SK-N-SH treated with all-trans-retinoic acid at 6 μM for 48 hours (cell line): ENCODE measurements around the gene HTR7.

ENCODE experiments used
- ATAC-seq: fragments of 200-7000 bp; cut with Tn5 transposase; 3 replicates; pipeline ENCODE4 v1.9.1; 2020; ENCODE audit warnings: mild to moderate bottlenecking, moderate library complexity
- ARNTL ChIP-seq: fragments of 450-650 bp; formaldehyde crosslinking; IDR thresholded peaks from 2 replicates; pipeline ENCODE4 v1.5.0; 2020; ENCODE audit warnings: low read depth, mild to moderate bottlenecking, moderate library complexity, borderline replicate concordance
- BACH2 ChIP-seq: fragments of 250-450 bp; sonication (Bioruptor Pico); IDR thresholded peaks from 2 replicates; pipeline ENCODE4 v1.9.0; 2021; ENCODE audit warnings: mild to moderate bottlenecking, borderline replicate concordance
- CSDC2 ChIP-seq: fragments of 250-450 bp; sonication (Bioruptor Pico); IDR thresholded peaks from 2 replicates; pipeline ENCODE4 v1.5.0; 2020; ENCODE audit warnings: mild to moderate bottlenecking, moderate library complexity
- ESRRG ChIP-seq: fragments of 250-450 bp; sonication (Bioruptor Pico); IDR thresholded peaks from 2 replicates; pipeline ENCODE4 v1.6.1; 2021; ENCODE audit warnings: mild to moderate bottlenecking
- GLIS3 ChIP-seq: fragments of 250-450 bp; sonication (Bioruptor Pico); IDR thresholded peaks from 2 replicates; pipeline ENCODE4 v1.5.0; 2020; ENCODE audit warnings: mild to moderate bottlenecking, moderate library complexity
- ISL1 ChIP-seq: fragments of 250-450 bp; sonication (Bioruptor Pico); IDR thresholded peaks from 2 replicates; pipeline ENCODE4 v2.1.2; 2022; ENCODE audit warnings: mild to moderate bottlenecking, moderate library complexity
- OSR1 ChIP-seq: fragments of 250-450 bp; sonication (Bioruptor Pico); IDR thresholded peaks from 2 replicates; pipeline ENCODE4 v1.8.0; 2022; ENCODE audit warnings: moderate library complexity, mild to moderate bottlenecking, inconsistent platforms
- PPARA ChIP-seq: fragments of 250-450 bp; sonication (Bioruptor Pico); IDR thresholded peaks from 2 replicates; pipeline ENCODE4 v1.5.0; 2020; ENCODE audit warnings: mild to moderate bottlenecking, borderline replicate concordance
- RARB ChIP-seq: fragments of 250-450 bp; sonication (Bioruptor Pico); IDR thresholded peaks from 2 replicates; pipeline ENCODE4 v1.8.0; 2021; ENCODE audit warnings: mild to moderate bottlenecking, moderate library complexity
- SNAI2 ChIP-seq: fragments of 250-450 bp; sonication (Bioruptor Pico); IDR thresholded peaks from 2 replicates; pipeline ENCODE4 v1.5.0; 2020; ENCODE audit warnings: mild to moderate bottlenecking, moderate library complexity
- TCF4 ChIP-seq: fragments of 250-450 bp; sonication (Bioruptor Pico); IDR thresholded peaks from 2 replicates; pipeline ENCODE4 v1.8.0; 2021; ENCODE audit warnings: mild to moderate bottlenecking, moderate library complexity, borderline replicate concordance
- TOX ChIP-seq: fragments of 250-450 bp; sonication (Bioruptor Pico); IDR thresholded peaks from 2 replicates; pipeline ENCODE4 v1.8.0; 2021; ENCODE audit warnings: mild to moderate bottlenecking, moderate library complexity, borderline replicate concordance
- ZC3H10 ChIP-seq: fragments of 250-450 bp; sonication (Bioruptor Pico); IDR thresholded peaks from 2 replicates; pipeline ENCODE4 v1.5.1; 2021; ENCODE audit warnings: mild to moderate bottlenecking, moderate library complexity
- ZFP3 ChIP-seq: fragments of 250-450 bp; sonication (Bioruptor Pico); IDR thresholded peaks from 2 replicates; pipeline ENCODE4 v1.5.0; 2020; ENCODE audit warnings: mild to moderate bottlenecking, moderate library complexity
- ZFP30 ChIP-seq: fragments of 450-650 bp; formaldehyde crosslinking; IDR thresholded peaks from 2 replicates; pipeline ENCODE4 v1.5.0; 2022; ENCODE audit warnings: mild to moderate bottlenecking, moderate library complexity
- ZNF565 ChIP-seq: fragments of 450-650 bp; formaldehyde crosslinking; conservative IDR thresholded peaks from 2 replicates; pipeline ENCODE4 v1.5.0; 2020; ENCODE audit warnings: low read depth, mild to moderate bottlenecking, moderate library complexity
- ZNF70 ChIP-seq: fragments of 450-650 bp; formaldehyde crosslinking; IDR thresholded peaks from 2 replicates; pipeline ENCODE4 v1.5.0; 2020; ENCODE audit warnings: mild to moderate bottlenecking, moderate library complexity
- ZNF8 ChIP-seq: fragments of 450-650 bp; formaldehyde crosslinking; IDR thresholded peaks from 2 replicates; pipeline ENCODE4 v1.5.0; 2020; ENCODE audit warnings: mild to moderate bottlenecking, moderate library complexity
- TF ChIP-seq, protein P1 (sequence below): fragments of 250-450 bp; sonication (Bioruptor Pico); IDR thresholded peaks from 2 replicates; pipeline ENCODE4 v1.5.0; 2020; ENCODE audit warnings: mild to moderate bottlenecking, moderate library complexity
- TF ChIP-seq, protein P2 (sequence below): fragments of 250-450 bp; sonication (Bioruptor Pico); IDR thresholded peaks from 2 replicates; pipeline ENCODE4 v1.8.0; 2020; ENCODE audit warnings: mild to moderate bottlenecking, moderate library complexity, borderline replicate concordance
- TF ChIP-seq, protein P3 (sequence below): fragments of 250-450 bp; sonication (Bioruptor Pico); IDR thresholded peaks from 2 replicates; pipeline ENCODE4 v1.8.0; 2021; ENCODE audit warnings: low read depth, mild to moderate bottlenecking, moderate library complexity, borderline replicate concordance
- TF ChIP-seq, protein P4 (sequence below): fragments of 250-450 bp; sonication (Bioruptor Pico); IDR thresholded peaks from 2 replicates; pipeline ENCODE4 v1.5.1; 2021; ENCODE audit warnings: mild to moderate bottlenecking, moderate library complexity

HTR7 gene

DNA sequence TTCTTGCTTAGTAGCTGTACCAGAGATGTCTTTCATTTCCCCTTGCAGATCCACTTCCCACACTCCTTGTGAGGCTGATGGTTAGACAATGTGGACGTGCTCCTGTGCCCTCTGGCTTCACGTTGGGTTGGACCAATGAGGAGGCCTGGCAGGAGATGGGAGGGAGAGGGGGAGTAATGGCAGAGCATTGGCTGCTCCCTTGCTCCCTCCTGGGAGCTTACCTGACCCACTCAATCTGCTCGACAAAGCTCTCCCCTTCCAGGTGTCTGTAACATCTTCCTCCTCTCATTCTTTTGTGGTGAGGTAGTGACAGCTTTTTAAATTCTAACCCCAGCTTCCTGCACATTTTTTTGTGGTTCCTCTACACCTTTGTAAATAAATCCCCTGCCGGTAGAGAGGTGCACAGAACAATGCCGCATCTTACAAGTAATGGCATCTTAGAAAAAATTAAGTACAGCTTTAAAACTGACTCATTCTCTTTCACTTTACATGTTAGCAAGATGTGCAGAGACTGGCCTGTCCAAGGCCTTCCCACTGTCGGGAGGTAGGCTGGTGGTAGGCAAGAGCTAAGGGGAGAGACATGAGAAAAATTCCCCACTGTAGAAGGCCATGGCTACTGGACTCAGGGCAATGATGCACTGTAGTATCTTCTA lies 134.3 kb downstream of the HTR7 start:
- TF ChIP-seq ZFP3 (CRISPR knock-in tag) (no peak), BACH2 (no peak), ESRRG (no peak), TOX (CRISPR knock-in tag) (no peak), ISL1 (CRISPR knock-in tag) (no peak), TCF4 (CRISPR knock-in tag) (no peak), ZNF565 (CRISPR knock-in tag) (no peak), ARNTL (no peak), CSDC2 (CRISPR knock-in tag) (no peak), ZFP30 (CRISPR knock-in tag) (no peak), ZNF8 (CRISPR knock-in tag) (no peak)
- TF ChIP-seq, protein P1, sequence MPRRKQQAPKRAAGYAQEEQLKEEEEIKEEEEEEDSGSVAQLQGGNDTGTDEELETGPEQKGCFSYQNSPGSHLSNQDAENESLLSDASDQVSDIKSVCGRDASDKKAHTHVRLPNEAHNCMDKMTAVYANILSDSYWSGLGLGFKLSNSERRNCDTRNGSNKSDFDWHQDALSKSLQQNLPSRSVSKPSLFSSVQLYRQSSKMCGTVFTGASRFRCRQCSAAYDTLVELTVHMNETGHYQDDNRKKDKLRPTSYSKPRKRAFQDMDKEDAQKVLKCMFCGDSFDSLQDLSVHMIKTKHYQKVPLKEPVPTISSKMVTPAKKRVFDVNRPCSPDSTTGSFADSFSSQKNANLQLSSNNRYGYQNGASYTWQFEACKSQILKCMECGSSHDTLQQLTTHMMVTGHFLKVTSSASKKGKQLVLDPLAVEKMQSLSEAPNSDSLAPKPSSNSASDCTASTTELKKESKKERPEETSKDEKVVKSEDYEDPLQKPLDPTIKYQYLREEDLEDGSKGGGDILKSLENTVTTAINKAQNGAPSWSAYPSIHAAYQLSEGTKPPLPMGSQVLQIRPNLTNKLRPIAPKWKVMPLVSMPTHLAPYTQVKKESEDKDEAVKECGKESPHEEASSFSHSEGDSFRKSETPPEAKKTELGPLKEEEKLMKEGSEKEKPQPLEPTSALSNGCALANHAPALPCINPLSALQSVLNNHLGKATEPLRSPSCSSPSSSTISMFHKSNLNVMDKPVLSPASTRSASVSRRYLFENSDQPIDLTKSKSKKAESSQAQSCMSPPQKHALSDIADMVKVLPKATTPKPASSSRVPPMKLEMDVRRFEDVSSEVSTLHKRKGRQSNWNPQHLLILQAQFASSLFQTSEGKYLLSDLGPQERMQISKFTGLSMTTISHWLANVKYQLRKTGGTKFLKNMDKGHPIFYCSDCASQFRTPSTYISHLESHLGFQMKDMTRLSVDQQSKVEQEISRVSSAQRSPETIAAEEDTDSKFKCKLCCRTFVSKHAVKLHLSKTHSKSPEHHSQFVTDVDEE (CRISPR knock-in tag), result no peak
- no peak for ATAC-seq

DNA sequence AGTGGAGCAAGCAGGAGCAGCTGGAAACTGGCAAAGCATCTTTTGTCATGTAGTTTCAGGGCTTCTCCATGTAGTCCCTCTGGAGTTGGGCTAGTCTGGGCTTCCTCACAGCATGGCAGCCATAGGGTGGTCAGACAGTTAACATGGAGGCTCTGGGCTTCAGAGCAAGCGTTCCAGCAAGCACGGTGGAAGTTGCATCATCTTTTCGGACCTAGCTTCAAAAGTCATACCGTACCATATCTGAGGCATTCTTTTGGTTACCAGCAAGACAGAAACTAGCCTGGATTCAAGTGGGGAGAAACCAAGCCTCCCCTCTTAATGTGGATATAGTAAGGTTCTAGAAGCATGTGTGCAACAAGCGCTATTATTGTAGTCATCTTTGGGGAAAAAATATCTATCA lies 135.0 kb downstream of the HTR7 start:
- no peak for ATAC-seq
- no peak for TF ChIP-seq ZC3H10 (CRISPR knock-in tag)
- TF ChIP-seq OSR1 (CRISPR knock-in tag), result no peak
- TF ChIP-seq, protein P2, sequence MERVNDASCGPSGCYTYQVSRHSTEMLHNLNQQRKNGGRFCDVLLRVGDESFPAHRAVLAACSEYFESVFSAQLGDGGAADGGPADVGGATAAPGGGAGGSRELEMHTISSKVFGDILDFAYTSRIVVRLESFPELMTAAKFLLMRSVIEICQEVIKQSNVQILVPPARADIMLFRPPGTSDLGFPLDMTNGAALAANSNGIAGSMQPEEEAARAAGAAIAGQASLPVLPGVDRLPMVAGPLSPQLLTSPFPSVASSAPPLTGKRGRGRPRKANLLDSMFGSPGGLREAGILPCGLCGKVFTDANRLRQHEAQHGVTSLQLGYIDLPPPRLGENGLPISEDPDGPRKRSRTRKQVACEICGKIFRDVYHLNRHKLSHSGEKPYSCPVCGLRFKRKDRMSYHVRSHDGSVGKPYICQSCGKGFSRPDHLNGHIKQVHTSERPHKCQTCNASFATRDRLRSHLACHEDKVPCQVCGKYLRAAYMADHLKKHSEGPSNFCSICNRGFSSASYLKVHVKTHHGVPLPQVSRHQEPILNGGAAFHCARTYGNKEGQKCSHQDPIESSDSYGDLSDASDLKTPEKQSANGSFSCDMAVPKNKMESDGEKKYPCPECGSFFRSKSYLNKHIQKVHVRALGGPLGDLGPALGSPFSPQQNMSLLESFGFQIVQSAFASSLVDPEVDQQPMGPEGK, result no peak
- no peak for TF ChIP-seq ESRRG
- no peak for TF ChIP-seq BACH2
- TF ChIP-seq ZNF8 (CRISPR knock-in tag), result no peak
- TF ChIP-seq, protein P3, sequence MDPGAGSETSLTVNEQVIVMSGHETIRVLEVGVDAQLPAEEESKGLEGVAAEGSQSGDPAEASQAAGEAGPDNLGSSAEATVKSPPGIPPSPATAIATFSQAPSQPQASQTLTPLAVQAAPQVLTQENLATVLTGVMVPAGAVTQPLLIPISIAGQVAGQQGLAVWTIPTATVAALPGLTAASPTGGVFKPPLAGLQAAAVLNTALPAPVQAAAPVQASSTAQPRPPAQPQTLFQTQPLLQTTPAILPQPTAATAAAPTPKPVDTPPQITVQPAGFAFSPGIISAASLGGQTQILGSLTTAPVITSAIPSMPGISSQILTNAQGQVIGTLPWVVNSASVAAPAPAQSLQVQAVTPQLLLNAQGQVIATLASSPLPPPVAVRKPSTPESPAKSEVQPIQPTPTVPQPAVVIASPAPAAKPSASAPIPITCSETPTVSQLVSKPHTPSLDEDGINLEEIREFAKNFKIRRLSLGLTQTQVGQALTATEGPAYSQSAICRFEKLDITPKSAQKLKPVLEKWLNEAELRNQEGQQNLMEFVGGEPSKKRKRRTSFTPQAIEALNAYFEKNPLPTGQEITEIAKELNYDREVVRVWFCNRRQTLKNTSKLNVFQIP (CRISPR knock-in tag), result no peak
- no peak for TF ChIP-seq GLIS3 (CRISPR knock-in tag)
- TF ChIP-seq SNAI2 (CRISPR knock-in tag), result no peak
- TF ChIP-seq RARB (CRISPR knock-in tag), result no peak
- no peak for TF ChIP-seq ZFP3 (CRISPR knock-in tag)
- no peak for TF ChIP-seq ISL1 (CRISPR knock-in tag)
- TF ChIP-seq TCF4 (CRISPR knock-in tag), result no peak
- TF ChIP-seq ARNTL, result no peak
- TF ChIP-seq, protein P4, sequence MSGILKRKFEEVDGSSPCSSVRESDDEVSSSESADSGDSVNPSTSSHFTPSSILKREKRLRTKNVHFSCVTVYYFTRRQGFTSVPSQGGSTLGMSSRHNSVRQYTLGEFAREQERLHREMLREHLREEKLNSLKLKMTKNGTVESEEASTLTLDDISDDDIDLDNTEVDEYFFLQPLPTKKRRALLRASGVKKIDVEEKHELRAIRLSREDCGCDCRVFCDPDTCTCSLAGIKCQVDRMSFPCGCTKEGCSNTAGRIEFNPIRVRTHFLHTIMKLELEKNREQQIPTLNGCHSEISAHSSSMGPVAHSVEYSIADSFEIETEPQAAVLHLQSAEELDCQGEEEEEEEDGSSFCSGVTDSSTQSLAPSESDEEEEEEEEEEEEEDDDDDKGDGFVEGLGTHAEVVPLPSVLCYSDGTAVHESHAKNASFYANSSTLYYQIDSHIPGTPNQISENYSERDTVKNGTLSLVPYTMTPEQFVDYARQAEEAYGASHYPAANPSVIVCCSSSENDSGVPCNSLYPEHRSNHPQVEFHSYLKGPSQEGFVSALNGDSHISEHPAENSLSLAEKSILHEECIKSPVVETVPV (CRISPR knock-in tag), result no peak
- TF ChIP-seq TOX (CRISPR knock-in tag), result no peak
- no peak for TF ChIP-seq CSDC2 (CRISPR knock-in tag)
- TF ChIP-seq PPARA (CRISPR knock-in tag), result no peak
- TF ChIP-seq ZNF70, result no peak

DNA sequence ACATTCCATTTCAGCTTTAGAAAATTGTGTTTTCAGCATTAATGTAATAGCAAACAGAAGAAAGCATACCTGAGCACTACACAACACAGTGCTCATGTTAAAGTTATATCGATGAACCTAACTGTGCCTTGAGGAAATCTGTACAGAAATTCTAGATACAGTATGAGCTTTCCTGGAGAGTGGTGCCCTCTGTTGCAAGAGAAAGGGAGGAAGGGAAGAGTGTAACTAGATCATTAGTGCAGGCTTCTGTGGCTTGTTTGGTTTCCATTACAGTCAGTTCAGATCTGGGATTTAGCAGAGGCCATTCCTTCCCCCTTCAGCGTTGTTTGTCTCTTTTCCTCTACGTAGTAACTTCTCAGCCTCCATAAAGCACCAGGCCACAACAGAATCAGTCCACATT lies 139.7 kb downstream of the HTR7 start:
- no peak for ATAC-seq
- TF ChIP-seq, protein P4 (CRISPR knock-in tag), result no peak
- TF ChIP-seq, protein P1 (CRISPR knock-in tag), result no peak
- TF ChIP-seq GLIS3 (CRISPR knock-in tag) (no peak), ZNF70 (no peak), PPARA (CRISPR knock-in tag) (no peak), RARB (CRISPR knock-in tag) (no peak)
- TF ChIP-seq, protein P2, result no peak
